GM21737 (cell line): Measurements from ENCODE around the gene SVEP1.
"Not testable (repeated sequence)": the region's sequence is repeated elsewhere in the genome, so short reads cannot be mapped to it uniquely, and the experiment has no call there.

Experiments
- ATAC-seq: cut with Tn5 transposase; IDR thresholded peaks from one replicate; pipeline ENCODE4 v1.9.1; 2021; ENCODE audit warnings: mild to moderate bottlenecking, moderate library complexity; ENCODE audit not compliant: unreplicated experiment

The SVEP1 gene

GRCh38 chr9:110579862-110580219 is 300 bp upstream of the SVEP1 start:
- no peak for ATAC-seq

- no peak for ATAC-seq
Observed at GRCh38 chr9:110578575-110579033, 937 bp downstream of the SVEP1 start.

GRCh38 chr9:110575945-110576344 is 3.6 kb downstream of the SVEP1 start:
- ATAC-seq: no peak

GRCh38 chr9:110575169-110575568 is 4.4 kb downstream of the SVEP1 start:
- ATAC-seq: no peak

GRCh38 chr9:110573305-110573704 is 6.2 kb downstream of the SVEP1 start:
- no peak for ATAC-seq

GRCh38 chr9:110571801-110572483 is 7.6 kb downstream of the SVEP1 start:
- no peak for ATAC-seq

- no peak for ATAC-seq
Observed at GRCh38 chr9:110566156-110566555, 13.4 kb downstream of the SVEP1 start.

- ATAC-seq: no peak
Observed at GRCh38 chr9:110561826-110562225, 17.7 kb downstream of the SVEP1 start.

GRCh38 chr9:110559869-110560268 is 19.7 kb downstream of the SVEP1 start:
- no peak for ATAC-seq

GRCh38 chr9:110555551-110556331 is 23.8 kb downstream of the SVEP1 start:
- ATAC-seq: no peak

GRCh38 chr9:110546411-110546871 is 33.1 kb downstream of the SVEP1 start:
- no peak for ATAC-seq

GRCh38 chr9:110545705-110546104 is 33.8 kb downstream of the SVEP1 start:
- no peak for ATAC-seq

- ATAC-seq: no peak
Observed at GRCh38 chr9:110543631-110544051, 35.9 kb downstream of the SVEP1 start.

GRCh38 chr9:110541950-110542349 is 37.6 kb downstream of the SVEP1 start:
- no peak for ATAC-seq

- no peak for ATAC-seq
Observed at GRCh38 chr9:110538647-110539041, 40.9 kb downstream of the SVEP1 start.

GRCh38 chr9:110537841-110538646 is 41.5 kb downstream of the SVEP1 start:
- ATAC-seq: no peak

GRCh38 chr9:110536822-110537221 is 42.7 kb downstream of the SVEP1 start:
- no peak for ATAC-seq

GRCh38 chr9:110534162-110534561 is 45.4 kb downstream of the SVEP1 start:
- not testable (repeated sequence) for ATAC-seq

GRCh38 chr9:110532908-110533665 is 46.5 kb downstream of the SVEP1 start:
- ATAC-seq: no peak

- no peak for ATAC-seq
Observed at GRCh38 chr9:110531776-110532175, 47.8 kb downstream of the SVEP1 start.

- ATAC-seq: not testable (repeated sequence)
Observed at GRCh38 chr9:110531241-110531640, 48.3 kb downstream of the SVEP1 start.
